HT1080 (cell line): ENCODE results near the gene SKP1. TPM values are rescaled to one million over a fixed set of nuclear protein-coding genes. Genes with fewer than 3 reads are reported as not detected.

ENCODE experiments used
- DNase-seq: peaks from one replicate; pipeline ENCODE4 v3.0.0-alpha.2; 2015; ENCODE audit warnings: low read depth
- total RNA-seq: library from RNA; depleted of rRNA; stranded (reverse); fragments of >200 nt; shearing (Covaris generic); gene quantifications from 2 replicates; pipeline ENCODE4 v1.2.3, GENCODE V29; 2014

The SKP1 gene
- total RNA-seq, 1 experiment from 2014 or later = 289 TPM

- DNase-seq = no peak
These were observed 32.5 kb downstream of the SKP1 start for GRCh38 chr5:134143944-134144941.

- no peak for DNase-seq
These were observed 33.3 kb downstream of the SKP1 start for GRCh38 chr5:134143431-134143830.

- no peak for DNase-seq
These were observed 33.9 kb downstream of the SKP1 start for GRCh38 chr5:134142806-134143205.

GRCh38 chr5:134142052-134142451, 34.7 kb downstream of the SKP1 start:
- DNase-seq = no peak

GRCh38 chr5:134141331-134142050, 35.3 kb downstream of the SKP1 start:
- no peak for DNase-seq

GRCh38 chr5:134140530-134141201, 36.1 kb downstream of the SKP1 start:
- peak; percentile 81 for DNase-seq

GRCh38 chr5:134139891-134140469, 36.8 kb downstream of the SKP1 start:
- no peak for DNase-seq

GRCh38 chr5:134139377-134139851, 37.3 kb downstream of the SKP1 start:
- DNase-seq = no peak

- DNase-seq = peak; percentile 80
These were observed 38.1 kb downstream of the SKP1 start for GRCh38 chr5:134138416-134139376.

- DNase-seq = no peak
These were observed 40.0 kb downstream of the SKP1 start for GRCh38 chr5:134136771-134137170.

GRCh38 chr5:134136221-134136631, 40.5 kb downstream of the SKP1 start:
- no peak for DNase-seq

- DNase-seq = no peak
These were observed 41.6 kb downstream of the SKP1 start for GRCh38 chr5:134135091-134135655.

GRCh38 chr5:134133995-134134541, 42.7 kb downstream of the SKP1 start:
- no peak for DNase-seq

- no peak for DNase-seq
These were observed 43.4 kb downstream of the SKP1 start for GRCh38 chr5:134133188-134133994.

- DNase-seq = no peak
These were observed 44.2 kb downstream of the SKP1 start for GRCh38 chr5:134132372-134133187.

GRCh38 chr5:134131578-134132350, 45.0 kb downstream of the SKP1 start:
- no peak for DNase-seq

- DNase-seq = no peak
These were observed 45.6 kb downstream of the SKP1 start for GRCh38 chr5:134131165-134131564.
